GM20000 (cell line): ENCODE measurements around the gene EN1.
A peak's percentile ranks its signal among the peaks of the same experiment; 100 is the strongest.

Experiments
- DNase-seq: peaks from one replicate; pipeline ENCODE4 v3.0.0; 2012; ENCODE audit warnings: low spot score
- TF ChIP-seq, protein P1 (sequence below): IDR thresholded peaks from 2 replicates; pipeline ENCODE4 v1.5.1; 2012; ENCODE audit warnings: mild to moderate bottlenecking, control low read depth; ENCODE audit errors: extremely low read depth, missing control alignments

Gene EN1

GRCh38 chr2:118860506-118860905, 13.1 kb upstream of the EN1 start:
- DNase-seq: no peak
- TF ChIP-seq, protein P1, sequence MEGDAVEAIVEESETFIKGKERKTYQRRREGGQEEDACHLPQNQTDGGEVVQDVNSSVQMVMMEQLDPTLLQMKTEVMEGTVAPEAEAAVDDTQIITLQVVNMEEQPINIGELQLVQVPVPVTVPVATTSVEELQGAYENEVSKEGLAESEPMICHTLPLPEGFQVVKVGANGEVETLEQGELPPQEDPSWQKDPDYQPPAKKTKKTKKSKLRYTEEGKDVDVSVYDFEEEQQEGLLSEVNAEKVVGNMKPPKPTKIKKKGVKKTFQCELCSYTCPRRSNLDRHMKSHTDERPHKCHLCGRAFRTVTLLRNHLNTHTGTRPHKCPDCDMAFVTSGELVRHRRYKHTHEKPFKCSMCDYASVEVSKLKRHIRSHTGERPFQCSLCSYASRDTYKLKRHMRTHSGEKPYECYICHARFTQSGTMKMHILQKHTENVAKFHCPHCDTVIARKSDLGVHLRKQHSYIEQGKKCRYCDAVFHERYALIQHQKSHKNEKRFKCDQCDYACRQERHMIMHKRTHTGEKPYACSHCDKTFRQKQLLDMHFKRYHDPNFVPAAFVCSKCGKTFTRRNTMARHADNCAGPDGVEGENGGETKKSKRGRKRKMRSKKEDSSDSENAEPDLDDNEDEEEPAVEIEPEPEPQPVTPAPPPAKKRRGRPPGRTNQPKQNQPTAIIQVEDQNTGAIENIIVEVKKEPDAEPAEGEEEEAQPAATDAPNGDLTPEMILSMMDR: no peak

DNA sequence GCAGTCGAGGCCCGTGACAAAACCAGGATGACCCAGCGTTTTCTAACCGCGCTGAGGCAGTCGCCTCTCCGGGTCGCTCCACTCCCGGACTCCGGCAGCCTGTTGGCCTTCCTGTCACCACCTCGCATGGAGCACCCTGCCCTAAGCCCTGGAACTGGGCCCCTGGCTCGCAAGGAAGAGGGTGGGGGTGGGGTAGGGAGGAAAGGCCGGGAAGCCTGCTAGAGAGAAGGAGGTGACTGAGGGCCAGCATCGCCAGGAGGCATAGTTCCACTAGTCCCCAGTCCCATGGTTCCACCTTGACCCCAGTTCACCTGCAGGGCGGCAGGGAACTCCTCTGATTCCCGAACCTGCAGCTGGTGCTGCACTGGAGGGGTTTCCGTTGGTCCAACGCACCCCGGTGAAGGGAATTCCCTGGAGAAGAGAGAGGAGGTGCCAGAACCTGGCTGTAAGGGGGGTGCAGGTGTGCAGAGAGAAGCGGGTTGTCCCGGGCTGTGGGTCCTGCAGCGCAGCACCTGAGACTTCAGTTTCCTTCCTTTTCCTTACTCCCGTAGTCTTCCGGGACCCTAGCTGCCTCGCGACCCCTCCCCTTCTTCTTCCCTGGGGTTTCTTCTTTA, 11.8 kb upstream of the EN1 start:
- TF ChIP-seq, protein P1: no peak
- no peak for DNase-seq

DNA sequence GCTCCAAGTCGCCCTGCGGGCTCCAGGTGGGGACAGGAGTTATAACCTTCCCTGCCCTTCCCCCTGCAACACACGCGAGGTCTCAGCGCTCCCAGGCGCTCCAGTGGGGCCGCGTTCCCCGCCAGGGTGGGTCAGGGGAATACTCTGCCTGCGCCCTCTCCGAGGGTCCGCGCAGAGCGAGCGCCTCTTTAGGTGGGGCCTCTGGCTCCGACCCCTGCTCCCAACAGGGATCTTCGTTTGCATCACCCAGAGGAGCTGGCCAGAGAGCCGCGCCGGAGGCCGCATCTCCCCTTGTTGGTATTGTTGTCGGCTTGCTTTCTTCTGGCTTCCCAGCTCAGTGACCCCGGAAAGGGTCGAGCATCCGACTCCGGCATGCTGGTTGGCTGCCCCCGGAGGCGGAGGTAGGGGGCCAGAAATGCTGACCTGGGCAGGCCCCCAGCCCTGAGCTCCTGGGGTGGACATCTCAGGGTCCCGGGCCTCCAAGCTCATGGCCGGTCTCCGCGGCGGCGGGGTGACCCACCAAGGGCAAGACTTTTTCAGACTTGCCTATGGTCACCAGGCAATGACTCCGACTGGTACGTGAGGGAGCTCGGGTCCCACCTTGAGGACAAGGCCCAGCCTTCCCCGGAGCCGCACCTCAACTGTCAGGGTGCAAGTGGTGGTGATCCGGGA, 11.2 kb upstream of the EN1 start:
- no peak for DNase-seq
- TF ChIP-seq, protein P1: no peak

- DNase-seq: no peak
- TF ChIP-seq, protein P1: no peak
Observed at GRCh38 chr2:118857677-118858484, 10.4 kb upstream of the EN1 start.

- DNase-seq: no peak
- TF ChIP-seq, protein P1: no peak
Observed at GRCh38 chr2:118856978-118857676, 9.7 kb upstream of the EN1 start.

DNA sequence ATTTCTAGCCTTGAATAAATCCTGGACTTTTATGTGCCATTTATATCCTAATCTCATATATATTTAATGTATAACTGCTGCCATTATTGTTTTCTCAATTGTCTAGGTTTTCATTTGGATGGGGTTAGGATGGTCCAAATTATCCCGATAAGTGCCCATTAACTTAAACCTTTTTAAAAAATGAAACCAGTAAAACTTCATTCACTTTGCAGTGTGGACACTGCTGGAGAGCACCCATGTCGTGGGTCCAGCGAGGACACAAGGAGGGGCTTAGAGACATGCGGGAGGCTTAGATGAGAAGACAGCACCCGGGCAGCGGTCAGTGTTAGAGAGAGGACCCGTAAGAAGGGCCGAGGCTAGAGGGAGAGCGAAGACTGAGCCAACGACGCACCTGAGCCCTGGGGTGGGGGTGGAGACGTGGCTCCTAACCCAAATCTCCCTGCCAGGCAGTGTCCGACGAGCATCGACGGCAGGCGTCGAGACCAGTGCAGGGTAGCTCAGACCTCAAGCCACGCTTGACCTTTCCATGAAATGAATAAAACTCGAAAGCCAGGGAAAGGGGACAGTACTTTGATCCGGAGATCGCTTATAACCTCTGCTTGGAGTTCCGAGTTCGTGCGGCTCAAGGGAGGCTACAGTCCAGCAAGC, 9.0 kb upstream of the EN1 start:
- TF ChIP-seq, protein P1: no peak

More for the DNA sequence above, 9.0 kb upstream of the EN1 start:
- peak; percentile 40 for DNase-seq
